Liver (tissue), 3 donors: ENCODE results near the gene SLC16A10.

ENCODE experiments used
- ATF3 ChIP-seq: IDR thresholded peaks from 2 replicates; pipeline ENCODE4 v1.6.1; 2016; ENCODE audit warnings: antibody characterized with exemption
- CTCF ChIP-seq: fragments of 150-350 bp; IDR thresholded peaks from 2 replicates; pipeline ENCODE4 v1.5.1; 2017; ENCODE audit warnings: improper control_type of control experiment, low read depth, low read length; ENCODE audit not compliant: missing input control
- FOXA1 ChIP-seq: IDR thresholded peaks from 2 replicates; pipeline ENCODE4 v1.6.1; 2016; ENCODE audit warnings: antibody characterized with exemption
- GABPA ChIP-seq, 2 donors: IDR thresholded peaks in 1 of 2; conservative IDR thresholded peaks in 1 of 2; 2 replicates each; pipeline ENCODE4 v1.6.1; 2016; ENCODE audit warnings: antibody characterized with exemption in 2 of 2, mild to moderate bottlenecking in 1 of 2, moderate library complexity in 1 of 2
- HNF4G ChIP-seq: IDR thresholded peaks from 2 replicates; pipeline ENCODE4 v1.6.1; 2016; ENCODE audit warnings: antibody characterized with exemption
- JUND ChIP-seq, 2 donors: IDR thresholded peaks; 2 replicates each; pipeline ENCODE4 v1.6.1; 2016; ENCODE audit warnings: antibody characterized with exemption in 2 of 2
- MAX ChIP-seq: IDR thresholded peaks from 2 replicates; pipeline ENCODE4 v1.6.1; 2016; ENCODE audit warnings: antibody characterized with exemption
- RAD21 ChIP-seq, 2 donors: IDR thresholded peaks; 2 replicates each; pipeline ENCODE4 v1.6.1; 2016; ENCODE audit warnings: antibody characterized with exemption in 2 of 2, mild to moderate bottlenecking in 2 of 2
- REST ChIP-seq: IDR thresholded peaks from 2 replicates; pipeline ENCODE4 v1.6.1; 2016; ENCODE audit warnings: antibody characterized with exemption, mild to moderate bottlenecking
- RXRA ChIP-seq, 2 donors: IDR thresholded peaks; 2 replicates each; pipeline ENCODE4 v1.6.1; 2017 to 2018; ENCODE audit warnings: antibody characterized with exemption in 2 of 2, mild to moderate bottlenecking in 1 of 2
- SP1 ChIP-seq: IDR thresholded peaks from 2 replicates; pipeline ENCODE4 v1.6.1; 2018; ENCODE audit warnings: antibody characterized with exemption, mild to moderate bottlenecking
- TAF1 ChIP-seq: conservative IDR thresholded peaks from 2 replicates; pipeline ENCODE4 v1.6.1; 2016; ENCODE audit warnings: antibody characterized with exemption, mild to moderate bottlenecking
- YY1 ChIP-seq: IDR thresholded peaks from 2 replicates; pipeline ENCODE4 v1.6.1; 2016; ENCODE audit warnings: antibody characterized with exemption, mild to moderate bottlenecking
- ZBTB33 ChIP-seq: IDR thresholded peaks from 2 replicates; pipeline ENCODE4 v1.6.1; 2016; ENCODE audit warnings: antibody characterized with exemption
- donor health status: healthy.
- donor health status: healthy.

GRCh38 chr6:111221804-111222203 is 134.5 kb downstream of the SLC16A10 start:
- no peak for TF ChIP-seq CTCF
- TF ChIP-seq RXRA (IDR thresholded peaks at IDR 0.05) = no peak
- TF ChIP-seq RAD21 (IDR thresholded peaks at IDR 0.05) = no peak
- TF ChIP-seq YY1 = no peak
- no peak for TF ChIP-seq REST
- no peak for TF ChIP-seq SP1
- TF ChIP-seq ZBTB33 = no peak
- TF ChIP-seq ATF3 = no peak
- no peak for TF ChIP-seq TAF1
- TF ChIP-seq JUND (IDR thresholded peaks at IDR 0.05) = no peak
- no peak for TF ChIP-seq FOXA1
- no peak for TF ChIP-seq MAX
- TF ChIP-seq GABPA (IDR thresholded peaks at IDR 0.05 in 1 of 2, conservative IDR thresholded peaks at IDR 0.05 in 1 of 2) = no peak
- no peak for TF ChIP-seq HNF4G
